Calu3 (cell line): ENCODE data around the gene NLRC3. TPM values are rescaled to one million over a fixed set of nuclear protein-coding genes. Genes with fewer than 3 reads are reported as not detected.
"Not testable (repeated sequence)": the region's sequence is repeated elsewhere in the genome, so short reads cannot be mapped to it uniquely, and the experiment has no call there.

Experiments used
- BruUV-seq: library from RNA; stranded (reverse); fragments of 400-500 nt; replicated peaks from 2 replicates; lab custom pipeline; 2021; lab: Mats Ljungman, UMichigan
- CTCF ChIA-PET: fragments of 300-600 bp; sonication (Branson Sonifier 250); formaldehyde crosslinking; loops from one replicate; lab custom pipeline; 2022; ENCODE audit warnings: antibody characterized with exemption; lab: Charles Lee
- DNase-seq: peaks from one replicate; pipeline ENCODE4 v3.0.0; 2022
- H3K27ac Mint-ChIP-seq: one replicate; pipeline ENCODE4 v1.8.0; 2022; ENCODE audit warnings: mixed read lengths; ENCODE audit not compliant: unreplicated experiment
- H3K27me3 Mint-ChIP-seq: one replicate; pipeline ENCODE4 v1.8.0; 2022; ENCODE audit warnings: mixed read lengths; ENCODE audit not compliant: unreplicated experiment
- H3K36me3 Mint-ChIP-seq: one replicate; pipeline ENCODE4 v1.8.0; 2022; ENCODE audit warnings: mild to moderate bottlenecking, moderate library complexity, mixed read lengths; ENCODE audit not compliant: insufficient read depth, unreplicated experiment
- H3K4me1 Mint-ChIP-seq: one replicate; pipeline ENCODE4 v1.8.0; 2022; ENCODE audit warnings: mild to moderate bottlenecking, low read depth, mixed read lengths; ENCODE audit not compliant: unreplicated experiment
- H3K4me3 Mint-ChIP-seq: one replicate; pipeline ENCODE4 v1.8.0; 2022; ENCODE audit warnings: mild to moderate bottlenecking, low read depth, moderate library complexity, mixed read lengths; ENCODE audit not compliant: unreplicated experiment
- H3K9me3 Mint-ChIP-seq: one replicate; pipeline ENCODE4 v1.8.0; 2022; ENCODE audit warnings: low read depth, mixed read lengths; ENCODE audit not compliant: unreplicated experiment
- CTCF ChIP-seq: fragments of 200-600 bp; IDR thresholded peaks from one replicate; pipeline ENCODE4 v1.8.0; 2022; ENCODE audit warnings: antibody characterized with exemption; ENCODE audit not compliant: unreplicated experiment
- intact Hi-C: fragments of 100-400 bp; cut with micrococcal nuclease; formaldehyde crosslinking; loops from one replicate; pipeline ENCODE4 v1.10.0; 2022; ENCODE audit not compliant: unreplicated experiment
- total RNA-seq: library from RNA; stranded (reverse); gene quantifications from 2 replicates; pipeline ENCODE4 v1.2.3, GENCODE V29; 2022

Gene NLRC3
- total RNA-seq, 1 experiment from 2014 or later: 0.42 TPM

GRCh38 chr16:3528406-3528805, 48.8 kb downstream of the NLRC3 start:
- Mint-ChIP-seq H3K4me3 (no peak overlapping the region), H3K4me1 (no peaks in the 10 kb centered on the region), H3K27ac (no peak overlapping the region), H3K36me3 (peaks cover 6% of the 10 kb centered on the region), H3K9me3 (no peaks in the 10 kb centered on the region), H3K27me3 (no peaks in the 10 kb centered on the region)
- DNase-seq: no peak
- CTCF ChIA-PET: no interaction called here
- intact Hi-C loops: no loop called here
- no peak for TF ChIP-seq CTCF
- BruUV-seq: no TSS peak

- CTCF ChIA-PET: interaction anchor here (0.6 to 1.0 kb wide), 2 partner anchors 9 to 367 kb away, joined by 3 to 4 read pairs; no protein-coding TSS in a partner anchor
- TF ChIP-seq CTCF: peak; percentile 59
- H3K4me3 Mint-ChIP-seq, H3K27me3 Mint-ChIP-seq, H3K9me3 Mint-ChIP-seq, BruUV-seq, intact Hi-C loops, H3K36me3 Mint-ChIP-seq, H3K4me1 Mint-ChIP-seq, H3K27ac Mint-ChIP-seq: not testable (repeated sequence)
- peak; percentile 73 for DNase-seq
These were observed 49.9 kb downstream of the NLRC3 start for GRCh38 chr16:3527216-3527829.

GRCh38 chr16:3525951-3526350, 51.3 kb downstream of the NLRC3 start:
- DNase-seq: no peak
- Mint-ChIP-seq H3K27me3 (no peaks in the 10 kb centered on the region), H3K27ac (no peak overlapping the region), H3K4me3 (no peak overlapping the region), H3K9me3 (no peaks in the 10 kb centered on the region), H3K36me3 (no peaks in the 10 kb centered on the region), H3K4me1 (no peaks in the 10 kb centered on the region)
- CTCF ChIA-PET: no interaction called here
- TF ChIP-seq CTCF: no peak
- BruUV-seq: no TSS peak
- intact Hi-C loops: no loop called here

GRCh38 chr16:3523281-3523680, 53.9 kb downstream of the NLRC3 start:
- H3K27me3 Mint-ChIP-seq: no peaks in the 10 kb centered on the region
- no peak for DNase-seq
- H3K27ac Mint-ChIP-seq: no peak overlapping the region
- no peaks in the 10 kb centered on the region for H3K4me1 Mint-ChIP-seq
- intact Hi-C loops: no loop called here
- BruUV-seq: no TSS peak
- H3K4me3 Mint-ChIP-seq: no peak overlapping the region
- TF ChIP-seq CTCF: no peak
- H3K9me3 Mint-ChIP-seq: no peaks in the 10 kb centered on the region
- H3K36me3 Mint-ChIP-seq: no peaks in the 10 kb centered on the region
- CTCF ChIA-PET: no interaction called here
